SIG-M5 treated with dmso at 0.1 percent for 504 hours (cell line): ENCODE measurements around the gene ETFA.

Source experiments
- DNase-seq: peaks from one replicate; lab custom pipeline; 2025; ENCODE audit not compliant: unreplicated experiment; lab: John Stamatoyannopoulos, UW

ETFA gene

GRCh38 chr15:76197703-76198455, 113.4 kb downstream of the ETFA start:
- no peak for DNase-seq

GRCh38 chr15:76196269-76197231, 114.7 kb downstream of the ETFA start:
- peak; percentile 72 for DNase-seq

- no peak for DNase-seq
Measured at GRCh38 chr15:76195506-76196268, 115.6 kb downstream of the ETFA start.

GRCh38 chr15:76193934-76194333, 117.3 kb downstream of the ETFA start:
- no peak for DNase-seq

- DNase-seq: no peak
Measured at GRCh38 chr15:76192715-76193114, 118.6 kb downstream of the ETFA start.

GRCh38 chr15:76191539-76192244, 119.6 kb downstream of the ETFA start:
- DNase-seq: no peak

- peak; percentile 71 for DNase-seq
Measured at GRCh38 chr15:76190751-76191538, 120.3 kb downstream of the ETFA start.

- DNase-seq: no peak
Measured at GRCh38 chr15:76190070-76190564, 121.2 kb downstream of the ETFA start.

- no peak for DNase-seq
Measured at GRCh38 chr15:76189106-76189505, 122.2 kb downstream of the ETFA start.

GRCh38 chr15:76187163-76187562, 124.1 kb downstream of the ETFA start:
- no peak for DNase-seq

- peak; percentile 47 for DNase-seq
Measured at GRCh38 chr15:76185716-76186115, 125.6 kb downstream of the ETFA start.

- no peak for DNase-seq
Measured at GRCh38 chr15:76184650-76185035, 126.6 kb downstream of the ETFA start.

- no peak for DNase-seq
Measured at GRCh38 chr15:76183930-76184649, 127.2 kb downstream of the ETFA start.

- DNase-seq: no peak
Measured at GRCh38 chr15:76181705-76182107, 129.6 kb downstream of the ETFA start.

GRCh38 chr15:76180321-76180720, 130.9 kb downstream of the ETFA start:
- DNase-seq: no peak

- DNase-seq: no peak
Measured at GRCh38 chr15:76179023-76179422, 132.2 kb downstream of the ETFA start.

GRCh38 chr15:76178296-76179000, 132.8 kb downstream of the ETFA start:
- no peak for DNase-seq

GRCh38 chr15:76177491-76178040, 133.7 kb downstream of the ETFA start:
- DNase-seq: no peak
